ENCODE data around the gene SH3GLB1.
"Not testable (repeated sequence)": the region's sequence is repeated elsewhere in the genome, so short reads cannot be mapped to it uniquely, and the experiment has no call there.

The SH3GLB1 gene

GRCh38 chr1:86704458-86704971, at the start of gene SH3GLB1:
TSS of gene SH3GLB1 (plus strand) at chr1:86704576. CDS start at chr1:86704900, 324 bp downstream.
- Histone ChIP-seq H3K9ac (ENCODE audit: low read length) (peak within 1 kb of the TSS; percentile 92), H3K9me3 (ENCODE audit: control insufficient read depth, insufficient read depth, low read depth, low read length) (no peaks in the 10 kb centered on the region), H3K4me3 (ENCODE audit: low read depth, low read length) (peak within 1 kb of the TSS; percentile 93), H3K4me1 (ENCODE audit: control insufficient read depth, insufficient read depth, low read length) (peaks cover 8% of the 10 kb centered on the region), H3K36me3 (ENCODE audit: control insufficient read depth, insufficient read depth, low read length) (no peaks in the 10 kb centered on the region), H3K27ac (ENCODE audit: low read depth, low read length) (peak within 1 kb of the TSS; percentile 70), H3K27me3 (ENCODE audit: control insufficient read depth, insufficient read depth, low read length) (no peaks in the 10 kb centered on the region)

- not testable (repeated sequence) for H3K4me3 ChIP-seq (ENCODE audit: low read depth, low read length); H3K27ac ChIP-seq (ENCODE audit: low read depth, low read length); H3K27me3 ChIP-seq (ENCODE audit: control insufficient read depth, insufficient read depth, low read length); H3K9ac ChIP-seq (ENCODE audit: low read length); H3K4me1 ChIP-seq (ENCODE audit: control insufficient read depth, insufficient read depth, low read length); H3K36me3 ChIP-seq (ENCODE audit: control insufficient read depth, insufficient read depth, low read length)
- peaks cover 12% of the 10 kb centered on the region for H3K9me3 ChIP-seq (ENCODE audit: control insufficient read depth, insufficient read depth, low read depth, low read length)
These were observed 46.0 kb upstream of the SH3GLB1 start for GRCh38 chr1:86658381-86658780.

DNA sequence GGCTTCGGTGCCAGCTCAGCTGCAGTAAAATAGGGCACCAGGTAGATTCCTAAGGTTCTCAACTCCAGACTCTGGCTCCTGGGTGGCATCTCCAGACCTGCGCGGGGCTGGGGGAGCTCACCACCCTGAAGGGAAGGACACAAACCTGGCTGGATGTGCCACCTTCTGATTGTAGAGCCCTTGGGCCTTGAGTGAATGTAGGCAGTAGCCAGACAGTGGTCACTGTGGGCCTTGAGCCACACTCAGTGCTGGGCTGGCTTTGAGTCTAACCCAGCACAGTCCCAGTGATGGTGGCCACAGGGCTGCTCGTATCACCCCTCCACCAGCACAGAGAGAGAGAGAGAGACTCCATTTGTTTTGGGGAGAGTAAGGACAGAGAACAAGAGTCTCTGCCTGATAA, 38.0 kb upstream of the SH3GLB1 start:
- Histone ChIP-seq H3K27me3 (ENCODE audit: control insufficient read depth, insufficient read depth, low read length) (no peaks in the 10 kb centered on the region), H3K4me3 (ENCODE audit: low read depth, low read length) (no peak overlapping the region), H3K27ac (ENCODE audit: low read depth, low read length) (no peak overlapping the region), H3K36me3 (ENCODE audit: control insufficient read depth, insufficient read depth, low read length) (no peaks in the 10 kb centered on the region), H3K4me1 (ENCODE audit: control insufficient read depth, insufficient read depth, low read length) (no peaks in the 10 kb centered on the region), H3K9me3 (ENCODE audit: control insufficient read depth, insufficient read depth, low read depth, low read length) (no peaks in the 10 kb centered on the region), H3K9ac (ENCODE audit: low read length) (no peak overlapping the region)

- Histone ChIP-seq H3K9ac (ENCODE audit: low read length) (no peak overlapping the region), H3K9me3 (ENCODE audit: control insufficient read depth, insufficient read depth, low read depth, low read length) (no peaks in the 10 kb centered on the region), H3K27ac (ENCODE audit: low read depth, low read length) (no peak overlapping the region), H3K4me3 (ENCODE audit: low read depth, low read length) (no peak overlapping the region), H3K27me3 (ENCODE audit: control insufficient read depth, insufficient read depth, low read length) (no peaks in the 10 kb centered on the region), H3K36me3 (ENCODE audit: control insufficient read depth, insufficient read depth, low read length) (no peaks in the 10 kb centered on the region), H3K4me1 (ENCODE audit: control insufficient read depth, insufficient read depth, low read length) (peaks cover 2% of the 10 kb centered on the region)
These were observed 16.8 kb upstream of the SH3GLB1 start for GRCh38 chr1:86687595-86687994.

GRCh38 chr1:86692641-86693040, 11.7 kb upstream of the SH3GLB1 start:
- H3K4me3 ChIP-seq (ENCODE audit: low read depth, low read length): no peak overlapping the region
- no peak overlapping the region for H3K27ac ChIP-seq (ENCODE audit: low read depth, low read length)
- H3K27me3 ChIP-seq (ENCODE audit: control insufficient read depth, insufficient read depth, low read length): no peaks in the 10 kb centered on the region
- H3K36me3 ChIP-seq (ENCODE audit: control insufficient read depth, insufficient read depth, low read length): no peaks in the 10 kb centered on the region
- peaks cover 9% of the 10 kb centered on the region for H3K4me1 ChIP-seq (ENCODE audit: control insufficient read depth, insufficient read depth, low read length)
- H3K9ac ChIP-seq (ENCODE audit: low read length): no peak overlapping the region
- H3K9me3 ChIP-seq (ENCODE audit: control insufficient read depth, insufficient read depth, low read depth, low read length): no peaks in the 10 kb centered on the region

DNA sequence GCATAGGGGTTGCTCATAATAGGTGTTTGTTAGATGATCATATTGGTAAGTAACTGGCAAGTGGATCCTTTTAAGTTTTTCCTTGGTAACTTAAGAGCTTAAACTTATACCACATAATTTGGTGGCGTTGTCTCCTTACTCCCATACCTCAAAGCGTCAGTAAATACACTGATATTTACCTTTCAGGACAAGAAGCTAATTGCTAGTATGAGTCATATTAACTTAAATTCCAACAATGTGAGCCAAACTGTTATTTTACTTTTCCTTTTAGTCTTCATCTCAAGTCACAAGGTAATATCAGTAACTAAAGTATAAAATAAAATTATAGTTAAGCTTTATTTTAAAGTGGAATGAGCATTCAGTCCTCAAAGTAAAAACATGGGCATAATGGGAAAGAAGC, 9.0 kb upstream of the SH3GLB1 start:
- no peak overlapping the region for H3K27ac ChIP-seq (ENCODE audit: low read depth, low read length)
- H3K4me1 ChIP-seq (ENCODE audit: control insufficient read depth, insufficient read depth, low read length): peaks cover 9% of the 10 kb centered on the region
- no peak overlapping the region for H3K4me3 ChIP-seq (ENCODE audit: low read depth, low read length)
- H3K9me3 ChIP-seq (ENCODE audit: control insufficient read depth, insufficient read depth, low read depth, low read length): no peaks in the 10 kb centered on the region
- H3K27me3 ChIP-seq (ENCODE audit: control insufficient read depth, insufficient read depth, low read length): no peaks in the 10 kb centered on the region
- H3K9ac ChIP-seq (ENCODE audit: low read length): no peak overlapping the region
- H3K36me3 ChIP-seq (ENCODE audit: control insufficient read depth, insufficient read depth, low read length): no peaks in the 10 kb centered on the region

- Histone ChIP-seq H3K9me3 (ENCODE audit: control insufficient read depth, insufficient read depth, low read depth, low read length) (no peaks in the 10 kb centered on the region), H3K27me3 (ENCODE audit: control insufficient read depth, insufficient read depth, low read length) (no peaks in the 10 kb centered on the region), H3K4me3 (ENCODE audit: low read depth, low read length) (no peak overlapping the region), H3K36me3 (ENCODE audit: control insufficient read depth, insufficient read depth, low read length) (no peaks in the 10 kb centered on the region), H3K4me1 (ENCODE audit: control insufficient read depth, insufficient read depth, low read length) (peaks cover 9% of the 10 kb centered on the region), H3K27ac (ENCODE audit: low read depth, low read length) (no peak overlapping the region), H3K9ac (ENCODE audit: low read length) (no peak overlapping the region)
These were observed 7.9 kb upstream of the SH3GLB1 start for GRCh38 chr1:86696522-86696921.

- no peaks in the 10 kb centered on the region for H3K36me3 ChIP-seq (ENCODE audit: control insufficient read depth, insufficient read depth, low read length)
- 0 out of 2 replicates have a peak, but pooled peaks cover 6% of the 10 kb centered on the region for H3K4me1 ChIP-seq (ENCODE audit: control insufficient read depth, insufficient read depth, low read length)
- no peak overlapping the region for H3K27ac ChIP-seq (ENCODE audit: low read depth, low read length)
These were observed 5.2 kb upstream of the SH3GLB1 start for GRCh38 chr1:86699186-86699585.

DNA sequence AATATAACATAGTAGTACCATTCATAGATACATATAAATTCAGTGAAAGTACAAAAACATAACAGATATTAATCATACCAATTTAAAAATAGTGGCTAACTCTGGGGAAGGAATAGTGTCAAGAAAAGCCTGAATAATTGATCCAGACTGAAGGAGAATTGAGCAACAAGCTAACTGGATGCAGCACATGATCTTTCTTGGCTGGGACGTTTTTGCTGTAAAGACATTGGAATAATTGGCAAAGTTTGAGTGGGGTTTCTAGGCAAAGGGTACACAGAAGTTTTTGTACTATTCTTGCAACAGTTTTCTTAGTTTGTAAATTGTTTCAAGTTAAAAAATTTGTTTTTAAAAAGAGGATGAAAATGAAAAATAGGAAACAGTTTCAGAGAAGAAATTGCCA, 2.6 kb upstream of the SH3GLB1 start:
- H3K27ac ChIP-seq (ENCODE audit: low read depth, low read length): no peak overlapping the region
- H3K4me1 ChIP-seq (ENCODE audit: control insufficient read depth, insufficient read depth, low read length): peaks cover 8% of the 10 kb centered on the region
- H3K9me3 ChIP-seq (ENCODE audit: control insufficient read depth, insufficient read depth, low read depth, low read length): no peaks in the 10 kb centered on the region
- H3K9ac ChIP-seq (ENCODE audit: low read length): no peak overlapping the region
- no peak overlapping the region for H3K4me3 ChIP-seq (ENCODE audit: low read depth, low read length)
- H3K36me3 ChIP-seq (ENCODE audit: control insufficient read depth, insufficient read depth, low read length): no peaks in the 10 kb centered on the region
- no peaks in the 10 kb centered on the region for H3K27me3 ChIP-seq (ENCODE audit: control insufficient read depth, insufficient read depth, low read length)

More at GRCh38 chr1:86699186-86699585, 5.2 kb upstream of the SH3GLB1 start:
- H3K27me3 ChIP-seq (ENCODE audit: control insufficient read depth, insufficient read depth, low read length): no peaks in the 10 kb centered on the region
- no peak overlapping the region for H3K4me3 ChIP-seq (ENCODE audit: low read depth, low read length)
- H3K9me3 ChIP-seq (ENCODE audit: control insufficient read depth, insufficient read depth, low read depth, low read length): no peaks in the 10 kb centered on the region
- H3K9ac ChIP-seq (ENCODE audit: low read length): no peak overlapping the region

DNA sequence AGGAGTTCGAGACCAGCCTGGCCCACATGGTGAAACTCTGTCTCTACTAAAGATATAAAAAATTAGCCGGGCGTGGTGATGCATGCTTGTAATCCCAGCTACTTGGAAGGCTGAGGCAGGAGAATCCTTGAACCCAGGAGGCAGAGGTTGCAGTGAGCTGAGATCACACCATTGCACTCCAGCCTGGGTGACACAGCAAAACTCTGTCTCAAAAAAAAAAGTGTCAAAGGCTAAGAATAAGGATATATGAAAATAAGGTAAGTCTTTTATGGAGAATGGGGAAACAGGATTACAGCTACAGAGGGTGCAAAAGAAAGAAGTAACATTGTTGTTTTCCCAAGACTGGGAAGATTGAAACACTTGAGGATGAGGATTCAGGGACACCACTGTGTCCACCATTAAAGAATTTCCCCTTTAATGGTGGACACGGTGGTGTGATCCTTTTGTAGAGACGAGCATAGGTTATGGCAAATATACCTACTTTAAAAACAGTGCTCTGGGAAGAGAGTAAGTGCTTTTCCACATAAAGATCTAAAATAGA, 1.4 kb upstream of the SH3GLB1 start:
- not testable (repeated sequence) for H3K4me3 ChIP-seq (ENCODE audit: low read depth, low read length); H3K9ac ChIP-seq (ENCODE audit: low read length)

DNA sequence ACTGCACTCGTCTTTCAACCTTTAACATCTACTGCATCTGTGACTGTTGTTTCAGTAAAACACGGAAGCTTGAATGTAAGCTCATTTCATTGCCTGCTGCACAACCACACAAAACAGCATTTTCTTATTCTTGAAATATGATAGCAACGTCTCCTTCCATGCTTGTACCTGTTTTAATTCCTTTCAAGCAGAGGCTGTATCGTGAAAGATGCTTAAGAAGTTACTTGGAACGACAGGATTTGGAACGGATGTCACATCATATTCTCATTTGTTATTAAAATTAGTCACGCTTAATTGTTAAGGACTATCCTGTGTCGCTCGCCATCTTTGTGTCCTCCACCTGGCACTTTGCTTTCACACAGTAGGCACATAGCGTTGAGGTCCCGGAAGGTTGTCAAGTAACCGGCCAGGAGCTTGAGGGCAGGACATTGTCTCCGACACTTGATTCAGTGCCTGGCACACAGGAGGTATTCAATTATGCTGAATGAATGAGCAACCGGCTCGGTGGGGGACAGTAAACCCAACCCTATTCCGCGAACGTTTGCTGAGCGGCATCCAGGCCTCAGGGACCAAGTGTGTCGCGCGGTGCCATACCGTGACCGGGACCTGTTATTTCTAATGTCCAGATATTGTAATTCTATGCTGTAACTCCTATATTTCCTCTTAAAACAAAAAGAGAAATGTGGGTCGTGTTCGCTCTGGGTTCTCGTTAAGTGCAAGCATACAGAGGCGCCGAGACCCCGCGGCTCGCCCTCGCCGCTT, 499 bp upstream of the SH3GLB1 start:
- H3K27ac ChIP-seq (ENCODE audit: low read depth, low read length): peak overlapping the region; percentile 24; the same call in 1 of the 2 replicates
- peak overlapping the region; percentile 93 for H3K4me3 ChIP-seq (ENCODE audit: low read depth, low read length)
- no peaks in the 10 kb centered on the region for H3K36me3 ChIP-seq (ENCODE audit: control insufficient read depth, insufficient read depth, low read length)
- H3K9ac ChIP-seq (ENCODE audit: low read length): peak overlapping the region; percentile 92
- no peaks in the 10 kb centered on the region for H3K27me3 ChIP-seq (ENCODE audit: control insufficient read depth, insufficient read depth, low read length)
- H3K4me1 ChIP-seq (ENCODE audit: control insufficient read depth, insufficient read depth, low read length): peaks cover 8% of the 10 kb centered on the region
- no peaks in the 10 kb centered on the region for H3K9me3 ChIP-seq (ENCODE audit: control insufficient read depth, insufficient read depth, low read depth, low read length)

More for the DNA sequence above, 1.4 kb upstream of the SH3GLB1 start:
- H3K27me3 ChIP-seq (ENCODE audit: control insufficient read depth, insufficient read depth, low read length); H3K36me3 ChIP-seq (ENCODE audit: control insufficient read depth, insufficient read depth, low read length); H3K9me3 ChIP-seq (ENCODE audit: control insufficient read depth, insufficient read depth, low read depth, low read length); H3K4me1 ChIP-seq (ENCODE audit: control insufficient read depth, insufficient read depth, low read length); H3K27ac ChIP-seq (ENCODE audit: low read depth, low read length): not testable (repeated sequence)
